ENCODE data around the gene DIDO1.

DNA sequence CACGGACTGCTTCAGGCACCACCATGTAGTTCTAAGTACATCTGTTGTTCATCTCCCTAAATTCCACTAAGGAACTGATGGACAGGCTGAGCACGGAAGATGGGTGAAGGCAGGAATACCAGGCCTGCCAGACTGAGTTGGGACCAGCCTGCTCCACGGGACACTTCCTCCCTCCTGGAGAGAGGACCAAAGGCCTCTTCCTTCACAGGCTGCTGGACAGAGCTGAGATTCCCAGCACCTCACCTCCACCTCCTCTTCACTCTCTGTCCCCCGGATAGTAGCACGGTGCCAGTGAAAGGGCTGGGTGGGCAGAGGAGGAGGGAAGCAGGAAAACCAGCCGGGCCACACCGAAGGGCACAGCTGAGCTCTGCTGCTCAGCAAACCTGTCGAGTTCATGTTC lies 41.7 kb downstream of the DIDO1 start:
- TF ChIP-seq EP300 (IDR thresholded peaks at IDR 0.05; ENCODE audit: borderline replicate concordance in 1 of 2, low read depth in 1 of 2, low read length in 1 of 2) (no peak), TEAD4 (IDR thresholded peaks at IDR 0.05; ENCODE audit: borderline replicate concordance, insufficient read depth) (no peak), EZH2phosphoT487 (IDR thresholded peaks at IDR 0.05; ENCODE audit: borderline replicate concordance, low read depth) (no peak), YY1 (IDR thresholded peaks at IDR 0.05; ENCODE audit: low read depth) (no peak), ELF1 (IDR thresholded peaks at IDR 0.05) (no peak), FOXJ3 (CRISPR knock-in tag; IDR thresholded peaks at IDR 0.05) (no peak), POLR2AphosphoS5 (IDR thresholded peaks at IDR 0.05; ENCODE audit: low read depth, low read length) (no peak; the same call in 1 of the 2 replicates), RCOR1 (IDR thresholded peaks at IDR 0.05; ENCODE audit: low read length) (no peak)
- TF ChIP-seq, protein P1, sequence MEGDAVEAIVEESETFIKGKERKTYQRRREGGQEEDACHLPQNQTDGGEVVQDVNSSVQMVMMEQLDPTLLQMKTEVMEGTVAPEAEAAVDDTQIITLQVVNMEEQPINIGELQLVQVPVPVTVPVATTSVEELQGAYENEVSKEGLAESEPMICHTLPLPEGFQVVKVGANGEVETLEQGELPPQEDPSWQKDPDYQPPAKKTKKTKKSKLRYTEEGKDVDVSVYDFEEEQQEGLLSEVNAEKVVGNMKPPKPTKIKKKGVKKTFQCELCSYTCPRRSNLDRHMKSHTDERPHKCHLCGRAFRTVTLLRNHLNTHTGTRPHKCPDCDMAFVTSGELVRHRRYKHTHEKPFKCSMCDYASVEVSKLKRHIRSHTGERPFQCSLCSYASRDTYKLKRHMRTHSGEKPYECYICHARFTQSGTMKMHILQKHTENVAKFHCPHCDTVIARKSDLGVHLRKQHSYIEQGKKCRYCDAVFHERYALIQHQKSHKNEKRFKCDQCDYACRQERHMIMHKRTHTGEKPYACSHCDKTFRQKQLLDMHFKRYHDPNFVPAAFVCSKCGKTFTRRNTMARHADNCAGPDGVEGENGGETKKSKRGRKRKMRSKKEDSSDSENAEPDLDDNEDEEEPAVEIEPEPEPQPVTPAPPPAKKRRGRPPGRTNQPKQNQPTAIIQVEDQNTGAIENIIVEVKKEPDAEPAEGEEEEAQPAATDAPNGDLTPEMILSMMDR (IDR thresholded peaks at IDR 0.05) = no peak
- TF ChIP-seq, protein P2, sequence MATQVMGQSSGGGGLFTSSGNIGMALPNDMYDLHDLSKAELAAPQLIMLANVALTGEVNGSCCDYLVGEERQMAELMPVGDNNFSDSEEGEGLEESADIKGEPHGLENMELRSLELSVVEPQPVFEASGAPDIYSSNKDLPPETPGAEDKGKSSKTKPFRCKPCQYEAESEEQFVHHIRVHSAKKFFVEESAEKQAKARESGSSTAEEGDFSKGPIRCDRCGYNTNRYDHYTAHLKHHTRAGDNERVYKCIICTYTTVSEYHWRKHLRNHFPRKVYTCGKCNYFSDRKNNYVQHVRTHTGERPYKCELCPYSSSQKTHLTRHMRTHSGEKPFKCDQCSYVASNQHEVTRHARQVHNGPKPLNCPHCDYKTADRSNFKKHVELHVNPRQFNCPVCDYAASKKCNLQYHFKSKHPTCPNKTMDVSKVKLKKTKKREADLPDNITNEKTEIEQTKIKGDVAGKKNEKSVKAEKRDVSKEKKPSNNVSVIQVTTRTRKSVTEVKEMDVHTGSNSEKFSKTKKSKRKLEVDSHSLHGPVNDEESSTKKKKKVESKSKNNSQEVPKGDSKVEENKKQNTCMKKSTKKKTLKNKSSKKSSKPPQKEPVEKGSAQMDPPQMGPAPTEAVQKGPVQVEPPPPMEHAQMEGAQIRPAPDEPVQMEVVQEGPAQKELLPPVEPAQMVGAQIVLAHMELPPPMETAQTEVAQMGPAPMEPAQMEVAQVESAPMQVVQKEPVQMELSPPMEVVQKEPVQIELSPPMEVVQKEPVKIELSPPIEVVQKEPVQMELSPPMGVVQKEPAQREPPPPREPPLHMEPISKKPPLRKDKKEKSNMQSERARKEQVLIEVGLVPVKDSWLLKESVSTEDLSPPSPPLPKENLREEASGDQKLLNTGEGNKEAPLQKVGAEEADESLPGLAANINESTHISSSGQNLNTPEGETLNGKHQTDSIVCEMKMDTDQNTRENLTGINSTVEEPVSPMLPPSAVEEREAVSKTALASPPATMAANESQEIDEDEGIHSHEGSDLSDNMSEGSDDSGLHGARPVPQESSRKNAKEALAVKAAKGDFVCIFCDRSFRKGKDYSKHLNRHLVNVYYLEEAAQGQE (IDR thresholded peaks at IDR 0.05; ENCODE audit: low read depth, low read length) = no peak
